GM12801 (cell line): Measurements from ENCODE around the gene SLC9A4.

Experiments
- TF ChIP-seq, protein P1 (sequence below): IDR thresholded peaks from one replicate; pipeline ENCODE4 v1.5.1; 2011; ENCODE audit warnings: control low read depth; ENCODE audit not compliant: insufficient read length; ENCODE audit errors: extremely low read depth

Gene SLC9A4, protein sequence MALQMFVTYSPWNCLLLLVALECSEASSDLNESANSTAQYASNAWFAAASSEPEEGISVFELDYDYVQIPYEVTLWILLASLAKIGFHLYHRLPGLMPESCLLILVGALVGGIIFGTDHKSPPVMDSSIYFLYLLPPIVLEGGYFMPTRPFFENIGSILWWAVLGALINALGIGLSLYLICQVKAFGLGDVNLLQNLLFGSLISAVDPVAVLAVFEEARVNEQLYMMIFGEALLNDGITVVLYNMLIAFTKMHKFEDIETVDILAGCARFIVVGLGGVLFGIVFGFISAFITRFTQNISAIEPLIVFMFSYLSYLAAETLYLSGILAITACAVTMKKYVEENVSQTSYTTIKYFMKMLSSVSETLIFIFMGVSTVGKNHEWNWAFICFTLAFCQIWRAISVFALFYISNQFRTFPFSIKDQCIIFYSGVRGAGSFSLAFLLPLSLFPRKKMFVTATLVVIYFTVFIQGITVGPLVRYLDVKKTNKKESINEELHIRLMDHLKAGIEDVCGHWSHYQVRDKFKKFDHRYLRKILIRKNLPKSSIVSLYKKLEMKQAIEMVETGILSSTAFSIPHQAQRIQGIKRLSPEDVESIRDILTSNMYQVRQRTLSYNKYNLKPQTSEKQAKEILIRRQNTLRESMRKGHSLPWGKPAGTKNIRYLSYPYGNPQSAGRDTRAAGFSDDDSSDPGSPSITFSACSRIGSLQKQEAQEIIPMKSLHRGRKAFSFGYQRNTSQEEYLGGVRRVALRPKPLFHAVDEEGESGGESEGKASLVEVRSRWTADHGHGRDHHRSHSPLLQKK

DNA sequence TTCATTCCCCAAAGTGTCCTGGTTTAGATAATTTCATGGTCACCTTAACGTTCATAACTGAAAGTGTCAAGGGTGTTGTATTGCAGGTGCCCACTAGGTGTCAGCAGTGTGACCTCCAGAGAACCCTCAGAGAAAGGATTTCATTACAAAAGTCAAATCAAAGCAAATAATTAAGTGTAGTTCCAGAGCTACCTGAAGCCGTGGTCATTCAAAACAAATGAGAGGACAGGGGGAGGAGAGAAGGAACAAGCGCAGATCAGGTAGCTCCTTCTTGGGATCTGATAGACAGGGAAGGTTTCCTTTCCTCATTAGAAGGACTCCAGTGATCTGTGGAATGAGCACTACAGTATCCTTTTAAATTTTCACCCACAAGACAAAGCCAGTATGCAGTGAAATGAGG, at the start of gene SLC9A4:
Gene SLC9A4, plus strand, starts transcription at position 207 of the 400 bp plus-strand sequence. CDS start 534 bp downstream, outside the sequence.
- TF ChIP-seq, protein P1, sequence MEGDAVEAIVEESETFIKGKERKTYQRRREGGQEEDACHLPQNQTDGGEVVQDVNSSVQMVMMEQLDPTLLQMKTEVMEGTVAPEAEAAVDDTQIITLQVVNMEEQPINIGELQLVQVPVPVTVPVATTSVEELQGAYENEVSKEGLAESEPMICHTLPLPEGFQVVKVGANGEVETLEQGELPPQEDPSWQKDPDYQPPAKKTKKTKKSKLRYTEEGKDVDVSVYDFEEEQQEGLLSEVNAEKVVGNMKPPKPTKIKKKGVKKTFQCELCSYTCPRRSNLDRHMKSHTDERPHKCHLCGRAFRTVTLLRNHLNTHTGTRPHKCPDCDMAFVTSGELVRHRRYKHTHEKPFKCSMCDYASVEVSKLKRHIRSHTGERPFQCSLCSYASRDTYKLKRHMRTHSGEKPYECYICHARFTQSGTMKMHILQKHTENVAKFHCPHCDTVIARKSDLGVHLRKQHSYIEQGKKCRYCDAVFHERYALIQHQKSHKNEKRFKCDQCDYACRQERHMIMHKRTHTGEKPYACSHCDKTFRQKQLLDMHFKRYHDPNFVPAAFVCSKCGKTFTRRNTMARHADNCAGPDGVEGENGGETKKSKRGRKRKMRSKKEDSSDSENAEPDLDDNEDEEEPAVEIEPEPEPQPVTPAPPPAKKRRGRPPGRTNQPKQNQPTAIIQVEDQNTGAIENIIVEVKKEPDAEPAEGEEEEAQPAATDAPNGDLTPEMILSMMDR = peak; percentile 57

DNA sequence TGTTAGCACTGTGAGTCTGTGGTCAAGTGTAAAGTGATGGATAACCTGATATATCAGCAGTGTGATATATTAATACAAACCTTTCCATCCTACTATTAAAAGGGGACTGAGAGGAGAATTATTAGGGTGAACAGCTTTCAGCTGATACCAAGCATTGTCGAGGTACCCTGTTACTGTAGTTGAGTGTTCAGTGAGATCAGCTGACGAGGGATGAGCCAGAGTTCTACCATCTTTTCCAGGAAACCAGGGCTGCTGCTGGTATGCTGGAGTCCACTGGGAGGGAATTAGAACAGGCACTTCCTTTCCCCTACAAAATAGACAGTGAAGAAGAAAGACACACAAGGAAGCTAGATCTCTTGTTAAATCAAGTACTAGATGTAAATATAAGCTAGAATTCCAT, 49.7 kb upstream of the SLC9A4 start:
- TF ChIP-seq, protein P1 = no peak

GRCh38 chr2:102424754-102425153, 48.3 kb upstream of the SLC9A4 start:
- TF ChIP-seq, protein P1 = no peak

GRCh38 chr2:102425441-102426132, 47.4 kb upstream of the SLC9A4 start:
- TF ChIP-seq, protein P1 = no peak

GRCh38 chr2:102427249-102427648, 45.8 kb upstream of the SLC9A4 start:
- TF ChIP-seq, protein P1 = no peak

DNA sequence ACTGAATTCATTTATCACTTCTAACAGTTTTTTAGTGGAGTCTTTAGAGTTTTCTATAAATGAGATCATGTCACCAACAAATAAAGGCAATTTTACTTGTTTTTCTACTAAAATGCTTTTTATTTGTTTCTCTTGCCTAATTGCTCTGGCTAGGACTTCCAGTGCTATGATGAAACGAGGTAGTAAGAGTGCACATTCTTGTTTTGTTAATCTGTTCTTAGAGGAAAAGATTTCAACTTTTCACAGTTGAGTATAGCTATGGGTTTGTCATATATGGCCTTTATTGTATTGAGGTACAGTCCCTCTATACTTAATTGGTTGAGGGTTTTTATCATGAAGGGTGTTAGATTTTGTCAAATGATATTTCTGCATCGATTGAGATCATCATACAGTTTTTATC, 44.5 kb upstream of the SLC9A4 start:
- TF ChIP-seq, protein P1 = no peak

DNA sequence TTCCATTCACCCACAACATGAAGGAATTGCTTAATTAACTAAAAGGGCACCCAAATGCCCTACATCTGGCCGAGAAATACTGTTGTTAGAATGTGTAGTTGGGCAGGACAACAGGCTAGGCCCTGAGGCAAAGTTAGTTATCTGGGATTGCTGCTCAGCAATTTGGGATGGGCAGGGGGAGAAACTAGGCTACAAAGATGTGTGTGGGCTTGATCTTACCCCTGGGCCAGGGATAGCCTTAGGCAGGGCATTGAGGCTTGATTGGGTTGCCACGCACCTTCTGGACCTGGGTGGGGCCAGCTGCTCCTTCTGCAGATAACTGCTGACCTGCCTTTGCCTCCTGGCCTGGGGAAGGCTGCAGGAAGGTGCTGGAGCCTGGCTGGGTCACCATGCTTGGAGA, 40.6 kb upstream of the SLC9A4 start:
- TF ChIP-seq, protein P1 = no peak
